Embryonic facial prominence (tissue), 1 donor: Measurements from ENCODE around the gene MAP9.
"Not testable (repeated sequence)": the region's sequence is repeated elsewhere in the genome, so short reads cannot be mapped to it uniquely, and the experiment has no call there.

Source experiments
- DNase-seq: peaks from one replicate; pipeline ENCODE4 v3.0.0-alpha.2; 2016; ENCODE audit errors: extremely low spot score

The MAP9 gene

GRCh38 chr4:155353923-155354540 is 22.7 kb downstream of the MAP9 start:
- no peak for DNase-seq

DNA sequence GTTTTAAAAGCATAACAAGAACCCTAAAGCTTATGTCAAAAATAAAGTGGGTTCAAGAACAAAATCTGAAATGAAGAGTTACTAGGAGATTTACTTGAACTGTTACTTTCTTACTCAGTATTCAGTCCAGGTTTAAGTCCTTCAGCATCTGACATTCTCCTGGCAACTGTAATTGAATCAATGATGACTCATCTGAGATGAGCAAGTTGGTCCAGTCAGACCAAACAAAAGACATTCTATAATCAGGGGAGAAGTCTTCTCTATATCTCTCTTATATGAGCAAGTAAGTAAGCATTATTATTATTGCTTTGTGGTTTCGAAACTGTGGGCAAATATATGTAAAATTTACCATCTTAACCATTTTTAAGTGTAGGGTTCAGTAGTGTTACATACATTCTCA is 34.6 kb downstream of the MAP9 start:
- no peak for DNase-seq

- no peak for DNase-seq
These were observed 36.8 kb downstream of the MAP9 start for GRCh38 chr4:155339999-155340398.

DNA sequence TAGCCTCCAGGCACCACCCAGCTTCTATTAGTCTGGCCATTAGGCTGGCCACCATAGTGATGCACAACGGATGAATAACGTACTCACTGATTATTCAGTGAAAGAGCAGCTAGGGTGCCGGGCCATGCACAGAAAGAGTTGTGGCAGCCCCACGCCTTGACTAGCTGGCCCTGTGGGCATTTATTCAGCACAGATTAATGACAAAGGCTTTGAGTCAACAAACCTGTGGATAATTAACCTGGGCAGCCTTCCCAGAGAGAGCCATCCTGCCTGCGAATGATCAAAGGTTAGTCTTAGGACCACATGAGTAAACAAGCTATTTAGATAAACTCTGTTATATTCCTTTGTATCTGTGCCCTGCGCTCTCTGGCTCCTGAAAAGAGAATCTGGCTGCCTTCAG is 37.2 kb downstream of the MAP9 start:
- DNase-seq: no peak

- no peak for DNase-seq
These were observed 38.6 kb downstream of the MAP9 start for GRCh38 chr4:155338196-155338595.

GRCh38 chr4:155336242-155336641 is 40.5 kb downstream of the MAP9 start:
- DNase-seq: no peak

DNA sequence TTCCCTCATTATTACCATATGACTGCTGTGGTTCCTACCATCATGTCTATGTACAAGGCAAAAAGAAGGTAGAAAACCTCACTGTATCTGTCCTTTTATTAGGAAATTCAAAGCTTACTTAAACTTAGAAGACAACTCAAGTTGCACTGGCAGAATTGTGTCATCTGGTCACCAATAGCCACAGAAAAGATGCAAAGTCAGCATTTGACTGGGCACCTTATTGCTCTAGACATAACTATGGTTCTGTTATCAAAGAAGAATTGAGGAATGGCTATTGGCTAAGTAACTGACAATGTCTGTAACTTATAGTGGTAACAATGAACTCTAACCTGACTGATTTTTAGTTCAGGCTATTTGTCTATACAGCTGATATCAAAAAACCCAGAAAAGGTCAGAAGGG is 45.3 kb downstream of the MAP9 start:
- no peak for DNase-seq

DNA sequence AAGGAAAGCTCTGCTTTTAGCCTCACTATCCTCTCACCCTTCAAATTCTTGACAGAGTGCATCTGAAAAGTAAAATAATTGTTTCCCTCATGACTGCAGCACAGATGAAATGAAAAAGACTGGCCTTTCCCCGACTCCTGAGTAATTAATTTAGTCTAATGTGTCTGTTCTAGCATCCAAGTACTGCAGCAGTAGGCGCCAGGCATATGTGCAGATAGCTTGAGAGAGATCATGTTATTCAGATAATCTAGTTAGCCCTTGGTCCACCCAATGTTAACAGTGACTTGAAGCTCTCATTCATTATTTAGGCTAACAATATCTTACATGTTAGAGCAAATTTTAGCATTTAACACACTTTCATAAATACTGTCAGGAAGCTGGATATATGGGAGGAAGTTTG is 54.0 kb downstream of the MAP9 start:
- no peak for DNase-seq

DNA sequence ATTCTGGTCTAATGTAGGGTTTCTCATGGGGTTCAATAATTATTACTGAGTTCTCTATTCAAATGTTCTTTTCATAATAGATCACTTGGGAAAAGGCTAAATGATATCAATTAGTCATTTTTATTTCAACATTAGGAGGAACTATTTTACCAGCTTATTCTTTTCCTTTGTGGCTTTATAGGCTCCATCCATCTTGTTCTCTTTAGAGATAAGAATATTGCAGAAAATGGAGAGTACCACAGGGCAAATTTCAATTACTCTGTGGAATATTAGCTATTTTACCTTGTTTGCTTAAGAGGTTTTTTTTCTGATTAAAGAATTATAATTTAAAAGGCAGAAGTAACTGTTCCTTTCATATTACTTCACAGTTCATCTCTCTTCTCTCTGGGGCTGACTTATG is 55.8 kb downstream of the MAP9 start:
- no peak for DNase-seq

- no peak for DNase-seq
These were observed 57.2 kb downstream of the MAP9 start for GRCh38 chr4:155319516-155319915.

DNA sequence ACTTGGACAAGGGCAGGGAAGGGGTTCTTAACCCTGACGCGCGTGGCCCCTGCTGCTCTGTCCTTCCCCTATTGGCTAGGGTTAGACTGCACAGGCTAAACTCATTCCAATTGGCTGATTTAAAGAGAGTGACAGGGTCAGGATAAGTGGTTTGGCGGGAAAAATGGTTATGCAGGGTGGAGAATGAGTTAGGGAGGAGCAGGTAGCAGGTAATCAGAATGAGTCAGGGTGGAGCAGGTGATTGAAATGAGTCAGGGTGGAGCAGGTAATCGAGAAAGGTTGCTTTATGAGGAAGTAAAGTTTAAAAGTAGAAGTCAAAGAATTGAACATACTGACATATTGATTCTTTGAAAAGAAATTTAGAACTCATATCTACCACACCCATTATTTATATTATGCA is 64.7 kb downstream of the MAP9 start:
- not testable (repeated sequence) for DNase-seq

DNA sequence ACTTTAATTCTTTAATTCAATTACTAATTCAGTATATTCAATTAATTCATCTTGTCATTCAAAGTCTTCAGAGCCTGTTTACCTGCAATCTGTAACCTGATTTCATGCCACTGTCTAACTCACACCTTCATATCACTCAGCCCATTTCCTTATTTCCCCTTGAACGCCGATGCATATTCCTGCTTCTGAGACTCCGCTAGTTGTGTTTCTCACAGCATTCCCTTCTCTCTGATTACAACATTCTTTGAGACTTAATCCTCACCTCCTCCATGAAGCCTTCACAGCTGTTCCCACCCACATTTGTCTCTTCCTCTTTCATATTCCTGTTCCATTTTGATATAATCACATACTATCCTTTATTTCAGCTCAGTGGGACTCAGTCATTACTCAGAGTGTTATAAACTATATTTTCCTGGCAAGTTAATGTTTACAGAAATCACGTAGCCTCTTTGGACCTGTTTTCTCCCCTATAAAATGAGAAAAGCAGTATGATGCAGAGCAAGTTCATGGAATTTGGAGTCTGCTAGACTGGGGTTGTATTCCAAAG is 69.0 kb downstream of the MAP9 start:
- DNase-seq: no peak

- no peak for DNase-seq
These were observed 71.1 kb downstream of the MAP9 start for GRCh38 chr4:155305619-155306018.

DNA sequence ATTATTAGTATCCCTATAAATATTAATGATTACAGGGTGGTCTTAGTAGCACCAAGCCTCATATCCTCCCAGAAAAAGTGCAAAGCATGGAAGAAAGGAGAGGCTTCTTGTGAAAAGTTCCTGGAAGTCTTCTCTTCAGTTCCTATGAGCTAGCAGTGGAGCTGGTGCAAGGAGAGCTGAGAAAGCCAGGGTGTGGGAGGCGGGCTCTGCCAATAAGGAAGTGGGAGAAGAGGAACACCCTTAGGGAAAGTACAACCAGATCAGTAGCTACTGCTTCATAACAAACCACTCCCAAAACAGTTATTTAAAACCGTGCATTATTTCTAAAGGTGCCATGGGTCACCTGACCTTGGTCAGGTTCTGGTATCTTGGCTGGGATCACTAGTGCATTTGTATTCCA is 72.4 kb downstream of the MAP9 start:
- DNase-seq: no peak

GRCh38 chr4:155299103-155299502 is 77.7 kb downstream of the MAP9 start:
- DNase-seq: no peak
